HG03135 (cell line): Measurements from ENCODE around the gene DGAT2L6.
A peak's percentile ranks its signal among the peaks of the same experiment; 100 is the strongest.
"Not testable (repeated sequence)": the region's sequence is repeated elsewhere in the genome, so short reads cannot be mapped to it uniquely, and the experiment has no call there.

Source experiments
- ATAC-seq: cut with Tn5 transposase; IDR thresholded peaks from one replicate; pipeline ENCODE4 v1.9.1; 2021; ENCODE audit warnings: mild to moderate bottlenecking, moderate library complexity; ENCODE audit not compliant: unreplicated experiment

DGAT2L6 gene

DNA sequence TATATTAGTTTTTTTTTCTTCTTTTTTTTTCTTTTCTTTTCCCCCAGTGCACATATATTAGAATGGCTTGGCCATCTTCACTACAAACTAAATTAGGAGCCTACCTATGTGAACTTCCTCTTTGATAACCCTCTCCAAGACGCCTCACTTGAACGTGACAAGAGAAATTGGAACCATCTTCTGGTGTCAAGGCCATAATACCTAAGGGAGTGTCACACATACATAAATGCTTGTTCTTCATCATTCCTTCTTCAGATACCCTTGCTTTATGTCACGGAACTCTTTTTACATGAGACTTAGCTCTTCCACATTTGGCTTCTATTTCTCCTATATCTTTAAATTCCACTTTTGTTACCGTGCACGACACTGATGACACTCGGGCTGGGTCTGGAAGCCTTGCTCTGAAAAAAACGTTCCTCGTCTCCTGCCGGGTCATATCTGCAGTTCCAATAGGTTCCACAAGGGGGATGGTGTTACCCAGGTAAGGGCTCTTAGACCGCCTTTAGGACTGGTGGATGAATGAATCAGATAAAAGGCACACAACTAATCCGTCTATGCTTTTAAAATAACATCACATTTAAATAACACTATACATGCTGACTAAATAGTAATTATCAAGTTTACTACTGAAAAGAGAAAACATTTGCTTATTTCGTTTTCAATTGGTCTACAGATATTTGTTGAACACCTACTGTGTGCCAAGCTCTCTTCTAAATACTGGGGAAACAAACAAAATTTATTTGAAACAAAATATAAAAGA is 19.9 kb downstream of the DGAT2L6 start:
- ATAC-seq, result peak; percentile 87

DNA sequence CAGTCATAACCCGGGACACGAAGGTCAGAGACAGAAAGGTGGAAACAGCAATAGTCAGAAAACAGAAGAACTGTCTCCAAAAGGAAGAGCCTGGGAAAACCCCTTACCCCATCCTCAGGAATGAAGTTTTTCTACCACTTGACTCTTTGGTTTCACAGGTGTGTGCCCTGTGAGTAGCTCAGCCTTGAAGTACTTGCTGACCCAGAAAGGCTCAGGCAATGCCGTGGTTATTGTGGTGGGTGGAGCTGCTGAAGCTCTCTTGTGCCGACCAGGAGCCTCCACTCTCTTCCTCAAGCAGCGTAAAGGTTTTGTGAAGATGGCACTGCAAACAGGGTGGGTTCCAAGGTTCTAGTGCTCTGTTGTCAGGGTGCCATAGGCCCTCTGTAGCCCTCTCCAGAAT is 24.4 kb downstream of the DGAT2L6 start:
- ATAC-seq, result no peak

DNA sequence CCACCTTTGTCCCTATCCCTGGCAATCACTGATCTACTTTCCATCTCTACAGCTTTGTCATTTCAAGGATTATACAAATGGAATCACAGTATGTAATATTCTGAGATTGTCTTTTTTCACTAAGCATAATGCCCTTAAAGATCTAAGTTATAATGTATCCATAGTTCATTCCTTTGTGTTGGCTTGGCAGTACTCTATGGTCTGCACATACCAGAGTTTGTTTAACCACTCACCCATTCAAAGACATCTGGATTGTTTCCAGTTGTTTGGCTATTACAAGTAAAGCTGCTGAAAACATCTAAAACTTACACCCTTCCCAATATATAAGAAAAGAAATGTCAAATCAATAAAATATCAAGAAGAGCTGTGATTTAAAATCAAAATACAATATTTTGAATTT is 31.2 kb downstream of the DGAT2L6 start:
- no peak for ATAC-seq

DNA sequence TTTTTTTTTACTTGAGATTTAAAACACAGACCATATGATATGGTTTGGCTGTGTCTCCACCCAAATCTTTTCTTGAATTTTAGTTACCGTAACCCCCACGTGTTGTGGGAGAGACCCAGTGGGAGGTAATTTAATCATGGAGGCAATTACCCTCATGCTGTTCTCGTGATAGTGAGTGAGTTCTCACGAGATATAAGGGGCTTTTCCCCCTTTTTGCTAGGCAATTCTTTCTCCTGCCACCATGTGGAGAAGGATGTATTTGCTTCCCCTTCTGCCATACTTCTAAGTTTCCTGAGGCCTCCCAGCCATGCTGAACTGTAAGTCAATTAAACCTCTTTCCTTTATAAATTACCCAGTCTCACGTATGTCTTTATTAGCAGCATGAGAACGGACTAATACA is 32.3 kb downstream of the DGAT2L6 start:
- ATAC-seq, result not testable (repeated sequence)

DNA sequence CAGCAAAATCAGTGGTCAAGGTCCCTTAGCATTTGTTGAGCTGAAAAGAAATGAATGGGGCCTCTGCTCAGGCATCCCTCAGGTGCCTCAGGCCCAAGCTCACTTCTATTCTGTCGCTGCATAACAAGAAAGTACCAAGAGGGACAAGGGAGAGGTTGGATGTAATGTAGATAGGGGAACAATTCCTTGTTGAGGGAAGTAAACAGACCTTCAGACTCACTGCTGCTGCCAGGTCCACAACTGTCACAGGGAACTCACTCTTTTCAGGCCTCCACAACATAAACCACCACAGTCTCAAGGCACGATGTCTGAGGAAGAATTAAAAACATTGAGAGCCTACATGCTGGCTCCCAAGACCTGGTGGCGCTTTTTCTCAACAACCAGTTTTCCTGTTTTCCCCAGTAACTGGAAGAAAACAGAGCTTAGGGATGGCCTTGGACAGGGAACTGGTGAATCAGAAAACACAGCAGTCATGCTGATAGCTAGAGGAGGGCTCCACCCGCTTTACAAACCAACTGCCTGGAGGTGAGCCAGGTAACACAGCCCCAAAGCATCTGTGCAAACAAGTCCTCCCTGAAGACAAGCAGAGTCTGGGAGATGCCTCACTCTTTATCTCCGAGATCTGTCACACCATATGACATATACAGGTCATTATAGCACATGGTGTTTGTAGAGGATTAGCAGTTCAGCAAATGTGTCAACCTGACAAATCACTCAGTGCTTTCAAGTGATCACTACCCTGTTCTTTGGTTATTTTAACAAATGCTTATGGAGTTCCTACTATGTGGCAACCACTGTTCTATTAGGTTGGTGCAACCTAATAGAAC is 42.9 kb downstream of the DGAT2L6 start:
- ATAC-seq, result no peak

DNA sequence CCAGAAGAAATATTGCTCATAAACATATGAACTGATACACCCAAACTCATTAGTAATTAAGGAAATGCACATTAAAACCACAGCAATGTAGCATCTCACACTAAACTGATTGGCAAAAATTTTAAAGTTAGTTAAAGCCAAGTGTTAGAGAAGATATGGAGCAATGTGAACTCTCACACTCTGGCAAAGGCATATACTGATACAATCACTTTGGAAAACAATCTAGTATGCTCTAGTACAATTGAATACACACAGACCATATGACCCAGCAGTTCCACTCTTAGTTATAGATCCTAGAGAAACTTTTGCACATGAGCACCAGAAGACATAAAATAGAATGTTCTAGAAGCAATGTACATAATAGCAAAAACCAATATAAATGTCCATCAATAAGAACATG is 48.8 kb downstream of the DGAT2L6 start:
- ATAC-seq, result no peak

DNA sequence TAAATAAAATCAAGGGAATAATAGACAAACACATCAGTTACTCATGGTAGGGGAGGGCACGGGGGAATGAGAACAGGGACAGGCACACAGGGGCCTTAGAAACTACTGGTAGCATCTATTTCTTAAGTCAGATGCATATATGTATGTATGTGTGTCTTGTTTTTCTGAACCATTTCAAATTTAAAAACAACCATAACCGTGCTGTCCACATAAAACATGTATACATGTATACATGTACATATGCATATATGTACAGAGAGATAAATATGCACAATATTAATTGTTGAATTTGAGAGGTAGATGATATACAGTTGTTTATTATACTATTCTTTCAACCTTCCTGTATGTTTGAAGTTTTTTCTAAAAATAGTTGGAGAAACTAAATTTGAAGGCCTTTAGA is 49.4 kb downstream of the DGAT2L6 start:
- no peak for ATAC-seq

DNA sequence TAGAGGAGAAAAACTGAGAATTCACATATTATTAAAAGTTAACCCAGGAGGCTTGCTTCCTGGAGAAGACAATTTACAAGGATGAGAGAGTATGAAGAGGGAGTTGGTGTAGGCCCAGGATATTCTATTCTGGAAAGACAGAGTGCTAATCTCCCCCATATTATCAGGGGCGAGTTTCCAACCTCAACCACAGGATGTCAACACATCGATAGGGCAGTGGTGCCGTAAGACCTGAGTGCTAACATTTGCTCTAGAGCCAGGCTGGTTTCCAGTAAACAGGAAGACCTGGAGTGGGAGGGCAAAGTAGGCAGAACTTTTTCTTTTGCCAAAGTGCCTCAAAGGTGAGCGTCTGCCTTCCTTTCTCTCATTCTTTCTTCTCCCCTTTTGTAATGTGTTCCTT is 54.4 kb downstream of the DGAT2L6 start:
- no peak for ATAC-seq

DNA sequence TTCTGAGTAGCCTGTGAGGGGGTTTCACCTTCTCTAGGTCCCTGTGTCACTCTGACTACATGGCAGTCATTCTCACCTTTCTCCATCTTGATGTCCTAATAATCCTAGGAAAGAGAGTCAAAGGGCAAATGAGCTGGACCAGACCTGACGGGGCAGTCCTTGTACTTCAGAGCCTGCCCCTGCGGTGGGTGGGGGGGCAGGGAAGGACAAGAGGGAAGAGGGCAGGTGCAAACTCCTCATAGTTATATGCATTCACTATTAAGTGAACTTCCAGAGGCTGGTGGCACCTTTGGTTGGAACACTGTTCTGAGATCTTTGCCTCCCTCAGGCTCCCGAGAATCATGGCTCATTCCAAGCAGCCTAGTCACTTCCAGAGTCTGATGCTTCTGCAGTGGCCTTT is 57.1 kb downstream of the DGAT2L6 start, which contains the start of gene AWAT1:
AWAT1 (plus strand) TSS at position 301 of the 400 bp plus-strand sequence; CDS start at position 342, 41 bp downstream.
- no peak for ATAC-seq

DNA sequence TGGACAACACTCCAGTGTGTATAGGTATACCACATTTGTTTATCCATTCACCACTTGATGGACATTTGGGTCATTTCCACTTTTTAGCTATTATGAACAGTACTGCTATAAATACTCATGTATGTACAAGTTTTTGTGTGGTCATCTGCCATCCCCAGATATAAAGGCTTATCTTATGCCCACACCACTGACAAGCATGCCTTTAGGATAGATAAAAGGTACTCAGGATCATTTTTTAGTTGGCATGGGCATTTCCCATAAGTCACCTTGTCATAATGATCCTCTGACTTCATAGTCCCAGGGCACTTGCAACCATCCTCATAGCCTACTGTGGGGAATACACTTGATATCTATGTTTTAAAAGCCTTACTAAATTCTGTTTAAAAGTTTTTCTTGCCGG is 63.5 kb downstream of the DGAT2L6 start:
- no peak for ATAC-seq

DNA sequence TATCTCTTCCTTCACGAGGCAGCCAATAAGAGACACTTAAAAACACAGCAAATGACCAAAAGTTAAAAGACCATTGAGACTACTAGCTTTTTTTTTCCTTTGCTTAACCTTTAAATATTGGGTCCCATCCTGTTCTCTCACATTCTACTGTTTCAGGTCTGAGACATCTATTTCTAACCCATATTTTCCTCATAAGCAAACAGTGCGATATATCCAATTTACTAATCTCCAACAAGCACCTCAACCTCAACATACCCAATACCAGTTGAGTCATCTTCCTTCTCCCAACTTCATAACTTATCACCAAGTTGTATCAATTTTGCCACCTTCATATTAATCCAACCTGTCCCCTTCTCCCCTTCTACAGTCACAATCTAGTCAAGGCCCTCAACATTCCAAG is 64.2 kb downstream of the DGAT2L6 start:
- ATAC-seq, result no peak

DNA sequence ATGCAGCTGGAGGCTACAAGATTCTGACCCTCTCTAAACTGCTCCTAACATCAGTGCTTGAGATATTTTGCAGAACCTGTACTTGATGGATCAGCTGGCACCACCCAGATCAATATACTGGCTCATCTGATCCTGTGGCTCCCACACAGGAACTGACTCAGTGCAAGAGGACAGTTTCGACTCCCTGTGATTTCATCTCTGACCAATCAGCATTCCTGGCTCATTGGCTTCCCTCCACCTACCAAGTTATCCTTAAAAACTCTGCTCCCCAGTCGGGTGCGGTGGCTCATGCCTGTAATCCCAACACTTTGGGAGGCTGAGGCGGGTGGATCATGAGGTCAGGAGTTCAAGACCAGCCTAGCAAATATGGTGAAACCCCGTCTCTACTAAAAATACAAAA is 66.3 kb downstream of the DGAT2L6 start:
- ATAC-seq, result not testable (repeated sequence)

DNA sequence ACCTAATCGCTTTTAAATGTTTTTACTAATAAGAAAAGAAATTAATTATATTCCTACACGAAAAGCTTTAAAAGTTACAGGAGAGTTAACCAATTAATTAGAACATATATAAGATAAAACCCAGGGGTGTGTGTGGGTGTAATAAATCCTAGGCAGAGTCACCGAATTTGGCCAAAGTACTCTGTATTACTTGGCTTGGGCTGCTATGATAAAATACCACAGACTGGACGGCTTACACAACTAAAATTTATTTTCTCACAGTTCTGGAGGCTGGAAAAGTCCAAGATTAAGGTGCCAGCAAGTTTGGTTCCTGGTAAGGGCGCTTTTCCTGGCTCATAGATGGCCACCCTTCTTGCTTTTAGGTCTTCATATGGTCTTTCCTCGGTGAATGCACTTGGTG is 67.6 kb downstream of the DGAT2L6 start:
- ATAC-seq, result no peak

DNA sequence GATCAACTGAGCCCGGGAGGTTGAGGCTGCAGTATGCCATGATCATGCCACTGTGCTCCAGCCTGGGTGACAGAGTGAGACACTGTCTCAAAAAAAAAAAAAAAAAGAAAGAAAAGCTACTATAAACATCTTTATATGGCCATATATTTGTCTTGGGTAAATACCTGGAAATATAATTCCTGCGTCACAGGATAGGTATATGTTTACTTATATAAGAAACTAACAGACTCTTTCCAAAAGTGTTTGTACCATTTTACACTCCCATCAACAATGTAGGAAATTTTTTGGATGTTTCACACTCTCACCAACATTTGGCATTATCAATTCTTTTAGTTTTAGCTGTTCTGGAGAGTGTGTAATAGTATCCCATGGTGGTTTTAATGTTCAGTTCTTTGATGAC is 70.0 kb downstream of the DGAT2L6 start:
- no peak for ATAC-seq

DNA sequence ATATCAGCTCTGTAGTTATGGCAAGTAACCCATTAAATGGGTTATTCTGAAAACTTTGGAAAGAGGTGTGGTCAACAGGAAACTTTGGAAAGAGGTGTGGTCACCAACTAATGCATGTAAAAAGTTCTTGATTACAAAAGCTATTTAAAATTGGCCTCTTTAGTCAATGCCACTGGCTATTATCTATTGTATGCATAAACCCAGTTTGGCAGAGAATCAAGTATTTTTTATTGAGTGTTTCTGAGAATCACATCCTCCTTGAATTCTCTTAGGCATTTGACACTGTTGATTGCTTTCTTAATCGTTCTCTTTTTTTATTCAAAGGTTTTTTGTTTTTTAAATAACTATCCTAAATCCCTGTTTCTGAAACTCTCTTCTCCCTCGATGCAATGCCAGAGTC is 75.2 kb downstream of the DGAT2L6 start:
- no peak for ATAC-seq

DNA sequence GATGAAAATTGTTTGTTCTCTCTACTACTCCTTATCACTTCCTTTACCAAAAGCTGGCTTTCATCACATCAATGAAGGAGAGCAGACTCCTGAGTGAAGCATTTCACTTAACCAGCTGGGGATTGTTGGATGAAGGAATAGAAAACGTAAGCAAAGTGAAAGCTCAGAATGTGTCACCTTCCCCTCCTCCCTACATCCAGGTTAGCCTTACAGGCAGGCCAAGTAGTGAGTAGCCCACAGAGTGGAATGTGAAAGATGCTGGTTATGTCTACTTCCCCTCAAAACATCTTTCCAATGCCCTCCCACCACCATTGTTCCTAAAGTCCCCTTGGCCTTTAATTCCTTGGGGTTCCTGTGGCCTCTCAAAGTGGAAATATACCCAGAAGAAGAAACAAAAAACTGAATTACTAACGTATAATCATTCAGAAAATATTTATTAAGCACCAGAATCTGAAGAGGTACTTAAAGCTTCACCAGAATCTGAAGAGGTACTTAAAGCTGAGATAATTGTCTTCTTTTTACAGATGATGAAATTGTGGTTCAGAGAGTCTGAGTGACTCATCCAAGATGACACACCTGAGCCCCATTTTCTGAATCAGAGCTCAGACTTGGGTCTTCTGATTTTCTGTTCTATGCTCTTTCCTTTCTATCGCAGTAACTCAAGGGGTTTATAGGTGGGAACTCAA is 76.2 kb downstream of the DGAT2L6 start:
- no peak for ATAC-seq

DNA sequence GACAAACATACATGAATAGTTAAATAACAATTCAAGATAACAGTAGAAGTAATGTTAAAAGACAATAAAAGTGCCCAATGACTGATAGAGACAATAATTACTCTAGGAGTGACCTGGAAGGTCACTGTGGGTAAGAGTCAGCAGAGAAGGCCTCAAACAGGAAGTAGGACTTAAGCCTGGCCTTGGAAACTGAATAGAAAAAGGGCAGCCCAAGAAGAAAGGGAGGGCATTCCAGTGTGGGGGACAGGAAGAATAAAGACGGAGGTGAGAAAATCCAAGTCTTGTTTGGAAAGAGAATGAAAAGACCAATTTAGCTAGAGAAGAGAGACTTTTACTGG is 76.7 kb downstream of the DGAT2L6 start:
- no peak for ATAC-seq

DNA sequence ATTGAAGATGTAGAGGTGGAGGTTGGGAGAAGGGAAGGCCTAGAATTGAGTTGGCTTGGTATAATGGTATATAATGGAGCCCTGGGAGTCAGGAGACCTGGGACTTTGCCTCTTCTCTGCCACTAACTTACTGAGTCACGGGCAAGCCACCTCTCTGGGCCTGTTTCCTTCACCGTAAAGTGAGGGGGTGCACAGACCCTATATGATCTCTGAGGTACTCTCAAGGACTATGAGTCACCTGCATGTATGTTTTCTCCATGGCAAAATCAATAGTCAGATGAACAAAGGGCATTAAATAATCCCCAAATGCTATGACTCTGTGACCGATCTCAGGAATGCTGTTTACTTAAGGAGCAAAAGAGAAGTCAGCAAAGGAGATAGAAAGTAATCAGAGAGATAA is 77.6 kb downstream of the DGAT2L6 start:
- ATAC-seq, result no peak
